Epithelial cell of prostate (primary cell): Measurements from ENCODE around the gene DOCK3.
"Not testable (repeated sequence)": the region's sequence is repeated elsewhere in the genome, so short reads cannot be mapped to it uniquely, and the experiment has no call there.

Experiments used
- DNase-seq: peaks from one replicate; pipeline ENCODE4 v3.0.0-alpha.2; 2011; ENCODE audit warnings: low read depth, low spot score
- H3K27ac ChIP-seq: fragments of 450-650 bp; 2 replicates; pipeline ENCODE4 v1.5.1; 2017; ENCODE audit warnings: mild to moderate bottlenecking

DOCK3 gene

DNA sequence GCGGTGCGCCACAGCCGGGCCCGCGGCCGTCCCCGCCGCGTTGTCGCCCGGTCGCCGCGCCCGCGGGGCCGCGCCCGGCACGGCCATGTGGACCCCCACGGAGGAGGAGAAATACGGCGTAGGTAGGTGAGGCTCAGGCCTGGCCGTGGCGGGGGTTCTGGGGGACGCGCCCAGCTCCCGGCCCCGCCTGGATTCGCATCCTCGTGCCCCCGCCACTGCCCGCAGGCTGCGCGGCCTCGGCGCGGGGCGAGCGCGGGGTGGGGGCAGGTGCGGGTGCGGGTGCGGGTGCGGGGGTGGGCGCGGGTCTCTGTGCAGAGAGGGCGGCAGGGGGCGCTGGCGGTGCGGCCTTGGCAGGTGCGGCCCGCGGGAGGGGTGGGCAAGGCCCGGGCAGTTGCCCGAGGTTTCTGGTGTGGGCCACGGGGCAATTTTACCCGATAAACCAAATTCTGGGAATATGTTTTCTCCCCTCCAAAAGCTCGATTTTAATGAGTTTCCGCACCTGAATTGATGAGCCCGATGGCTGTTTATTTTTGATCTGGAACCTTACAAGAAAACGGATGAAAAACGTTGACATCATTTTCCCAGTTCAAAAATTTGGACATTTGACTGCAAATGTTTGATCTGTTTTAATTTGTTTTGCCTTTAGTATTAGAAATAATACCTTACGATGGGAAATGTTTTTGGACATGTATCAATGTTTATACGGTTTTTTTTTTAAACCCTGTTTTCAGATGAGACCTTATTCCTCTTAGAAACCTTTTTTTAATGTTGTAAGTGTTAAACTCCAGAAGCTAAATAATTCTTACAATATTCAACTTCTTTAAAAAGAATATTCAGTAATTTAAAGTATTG, 678 bp downstream of the DOCK3 start:
- no peak overlapping the region for H3K27ac ChIP-seq
- no peak for DNase-seq

DNA sequence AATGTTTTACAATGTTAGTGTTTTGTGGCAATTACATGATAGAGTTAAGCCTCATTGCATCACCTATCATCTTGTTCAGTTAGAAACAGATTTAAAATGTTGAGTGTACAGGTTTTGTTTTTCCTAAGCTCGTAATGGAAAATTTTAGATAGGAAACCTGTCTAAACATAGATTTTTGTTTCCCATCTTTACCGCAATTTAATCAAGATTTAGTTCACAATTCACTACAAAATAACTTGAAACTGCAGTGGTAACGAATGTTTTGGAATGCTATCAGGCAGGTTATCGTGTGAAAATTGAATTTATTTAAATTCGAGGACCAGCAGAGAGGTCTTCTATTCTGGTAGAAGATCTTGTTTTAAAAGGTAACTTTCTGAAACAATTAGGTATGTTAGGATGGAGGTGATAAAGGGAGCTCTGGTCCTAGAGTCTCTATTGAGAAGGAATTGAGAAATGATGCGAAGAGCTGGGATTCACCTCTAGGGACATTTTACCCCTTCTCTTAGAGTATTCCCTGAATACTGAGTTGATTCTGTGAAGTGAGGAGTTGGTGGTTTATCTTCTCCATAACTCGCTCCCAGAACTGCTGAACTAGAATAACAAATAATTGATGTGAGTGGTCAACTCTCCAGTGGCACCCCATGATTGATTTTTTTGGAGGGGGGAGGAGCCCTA, 1.4 kb downstream of the DOCK3 start:
- no peak for DNase-seq
- H3K27ac ChIP-seq, result no peak overlapping the region

DNA sequence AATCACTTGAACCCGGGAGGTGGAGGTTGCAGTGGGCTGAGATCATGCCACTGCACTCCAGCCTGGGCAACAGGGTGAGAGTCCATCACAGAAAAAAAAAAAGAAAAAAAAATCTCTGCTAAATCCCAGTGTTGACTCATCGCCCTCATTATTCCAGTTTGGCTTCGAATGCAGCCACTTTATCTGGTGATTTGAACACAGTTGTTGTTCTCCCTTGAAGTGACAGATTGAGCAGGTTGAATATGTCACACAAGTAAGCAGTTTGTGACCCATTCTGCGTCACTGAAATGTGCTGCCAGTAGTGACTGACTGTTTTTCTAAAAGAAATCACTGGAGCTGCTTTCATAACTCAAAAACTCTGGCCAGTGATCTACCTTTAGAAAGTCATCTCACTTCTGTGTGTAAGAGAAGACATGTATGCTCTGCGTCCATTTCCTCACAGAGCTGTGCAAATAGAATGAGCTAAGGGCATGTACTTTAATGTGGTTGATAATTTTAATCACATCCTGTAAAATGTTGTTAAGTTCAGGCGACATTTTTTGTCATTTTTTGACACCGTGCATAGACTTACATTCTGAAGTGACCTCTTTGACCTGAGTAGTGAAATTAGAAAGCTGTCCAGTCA, 12.5 kb downstream of the DOCK3 start:
- no peak for DNase-seq
- no peak overlapping the region for H3K27ac ChIP-seq

DNA sequence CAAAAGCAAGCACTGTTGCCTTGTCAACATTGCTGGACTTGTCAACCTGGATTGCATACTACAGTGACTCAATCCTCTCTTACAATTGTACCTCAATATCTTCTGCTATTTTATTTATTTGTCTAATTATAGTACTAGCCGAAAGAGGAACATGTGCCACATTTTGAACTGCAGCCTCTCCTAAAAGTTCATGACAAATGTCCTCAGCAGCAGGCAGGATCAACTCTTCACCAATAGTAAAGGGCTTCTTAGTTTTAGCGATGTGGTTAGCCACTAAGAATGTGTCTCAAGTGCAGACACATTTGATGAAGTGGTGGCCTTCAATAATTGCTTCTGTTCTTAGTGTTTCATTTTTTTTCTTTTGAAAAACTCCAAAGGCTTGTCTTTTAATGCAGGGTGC, 13.2 kb downstream of the DOCK3 start:
- H3K27ac ChIP-seq, result no peak overlapping the region

DNA sequence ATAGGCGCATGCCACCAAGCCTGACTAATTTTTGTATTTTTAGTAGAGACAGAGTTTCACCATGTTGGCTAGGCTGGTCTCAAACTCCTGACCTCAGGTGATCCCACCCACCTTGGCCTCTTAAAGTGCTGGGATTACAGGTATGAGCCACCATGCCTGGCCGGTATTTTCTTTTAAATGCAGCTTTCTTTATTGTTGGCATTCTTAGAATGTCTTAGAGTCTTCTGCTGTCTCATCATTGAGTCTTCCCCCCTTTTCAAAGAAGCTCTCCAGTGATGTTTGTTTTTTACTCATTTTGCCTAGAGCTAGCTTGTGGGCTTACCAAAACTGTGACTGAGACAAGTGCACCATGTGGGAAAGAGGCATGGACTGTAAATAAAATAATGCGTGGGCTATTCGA, 13.9 kb downstream of the DOCK3 start:
- not testable (repeated sequence) for H3K27ac ChIP-seq

More for the DNA sequence above, 13.2 kb downstream of the DOCK3 start:
- DNase-seq, result no peak

DNA sequence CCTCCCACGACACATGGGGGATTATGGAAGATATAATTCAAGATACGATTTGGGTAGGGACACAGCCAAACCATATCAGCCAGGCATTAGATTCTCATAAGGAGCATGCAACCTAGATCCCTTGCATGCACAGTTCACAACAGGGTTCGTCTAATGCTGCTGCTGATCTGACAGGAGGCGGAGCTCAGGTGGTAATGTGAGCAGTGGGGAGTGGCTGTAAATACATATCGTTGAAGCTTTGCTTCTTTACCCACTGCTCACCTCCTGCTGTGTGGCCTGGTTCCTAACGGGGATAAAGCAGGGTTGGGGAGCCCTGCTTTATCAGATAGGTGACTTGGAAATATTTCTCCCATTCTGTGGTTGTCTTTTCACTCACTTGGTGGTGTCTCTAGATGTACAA, 14.8 kb downstream of the DOCK3 start:
- H3K27ac ChIP-seq, result no peak overlapping the region
- no peak for DNase-seq

More for the DNA sequence above, 13.9 kb downstream of the DOCK3 start:
- DNase-seq, result not testable (repeated sequence)

DNA sequence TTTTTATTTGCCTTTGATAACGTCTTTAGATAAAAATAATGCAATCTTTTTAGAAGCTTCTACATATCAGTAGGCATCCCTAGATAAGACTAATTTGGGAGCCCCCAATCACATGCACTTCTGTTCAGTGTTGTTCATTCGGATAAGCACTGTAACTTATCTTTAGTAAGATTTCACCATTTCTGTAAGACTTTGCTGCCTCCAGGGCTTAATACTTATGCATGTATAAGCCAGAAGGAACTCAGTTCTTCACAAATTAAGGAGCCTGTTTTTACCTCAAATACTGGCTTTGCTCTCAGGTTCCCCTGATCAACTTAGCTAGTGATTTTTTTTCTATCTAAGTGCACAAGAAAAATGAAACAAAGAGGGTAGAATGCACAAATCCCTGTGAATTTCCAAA, 20.3 kb downstream of the DOCK3 start:
- no peak for DNase-seq
- no peak overlapping the region for H3K27ac ChIP-seq

DNA sequence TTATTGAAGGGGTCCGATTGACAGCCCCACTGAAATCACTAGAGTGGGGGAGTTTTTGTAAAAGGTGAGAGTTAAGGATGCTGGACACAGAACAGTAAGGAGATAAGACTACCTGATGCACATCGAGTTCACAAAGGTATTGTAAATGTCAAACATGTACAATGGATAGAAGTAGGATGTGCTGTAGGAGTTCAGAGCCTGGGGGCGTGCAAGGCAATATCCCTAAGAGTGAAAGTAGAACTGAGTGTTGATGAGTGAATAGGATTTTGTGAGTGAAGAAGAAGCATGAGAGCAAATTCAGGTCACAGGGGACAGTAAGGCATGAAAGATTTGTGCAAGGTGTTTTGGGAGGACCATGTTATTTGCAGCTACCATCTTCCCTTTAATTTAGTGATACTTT, 21.5 kb downstream of the DOCK3 start:
- DNase-seq, result no peak
- no peak overlapping the region for H3K27ac ChIP-seq

DNA sequence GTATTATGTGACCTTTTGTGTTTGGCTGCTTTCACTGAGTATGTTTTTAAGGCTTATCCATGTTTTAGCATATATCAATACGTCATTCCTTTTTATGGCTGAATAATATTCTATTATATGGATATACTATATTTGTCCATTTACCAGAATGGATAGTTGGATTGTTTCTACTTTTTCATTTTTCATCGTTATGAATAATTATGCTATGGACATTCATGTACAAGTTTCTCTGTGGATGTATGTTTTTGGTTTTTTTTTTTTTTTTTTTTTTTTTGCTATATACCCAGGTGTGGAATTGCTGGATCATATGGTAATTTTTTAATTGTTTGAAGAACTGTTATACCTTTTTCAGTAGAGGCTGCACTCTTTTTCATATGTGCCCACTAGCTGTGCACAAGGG, 23.5 kb downstream of the DOCK3 start:
- no peak overlapping the region for H3K27ac ChIP-seq
- DNase-seq, result no peak

DNA sequence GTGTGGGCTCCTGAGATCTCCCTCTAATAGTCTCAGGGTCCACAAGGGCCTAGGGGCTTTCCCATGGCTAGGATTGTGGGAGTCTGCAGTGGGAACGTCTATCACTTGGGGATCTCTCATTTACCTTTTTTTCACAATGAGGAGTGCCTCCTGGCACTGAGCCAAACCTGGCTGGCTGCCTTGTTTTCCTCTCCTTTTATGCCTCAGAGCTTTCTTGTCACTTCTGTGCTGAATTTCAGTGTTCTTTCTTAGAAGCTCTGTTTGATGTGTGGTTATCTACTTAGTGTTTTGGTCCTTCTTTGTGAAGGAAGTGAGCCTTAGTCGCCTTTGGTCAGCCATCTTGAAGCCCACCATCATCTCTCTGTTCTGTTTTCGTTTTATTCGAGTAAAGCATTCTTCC, 33.9 kb downstream of the DOCK3 start:
- DNase-seq, result no peak

DNA sequence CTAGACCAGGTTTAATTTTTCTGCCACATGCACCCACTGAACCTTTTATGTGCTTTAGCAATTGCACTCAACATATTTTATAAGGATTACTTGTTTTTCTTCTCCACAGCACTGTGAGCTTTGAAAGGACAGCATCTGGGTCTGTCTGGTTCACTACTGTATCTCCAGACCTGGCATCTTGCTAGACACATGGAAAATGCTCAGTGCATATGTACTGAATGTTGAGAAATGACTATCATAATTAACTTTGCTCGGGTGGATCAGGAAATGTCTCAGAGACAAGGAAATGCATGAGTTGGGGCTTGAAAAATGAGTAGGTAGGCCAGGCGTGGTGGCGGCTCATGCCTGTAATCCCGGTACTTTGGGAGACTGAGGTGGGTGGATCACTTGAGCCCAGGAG, 40.2 kb downstream of the DOCK3 start:
- H3K27ac ChIP-seq, result no peak overlapping the region
- no peak for DNase-seq

More for the DNA sequence above, 33.9 kb downstream of the DOCK3 start:
- no peak overlapping the region for H3K27ac ChIP-seq

DNA sequence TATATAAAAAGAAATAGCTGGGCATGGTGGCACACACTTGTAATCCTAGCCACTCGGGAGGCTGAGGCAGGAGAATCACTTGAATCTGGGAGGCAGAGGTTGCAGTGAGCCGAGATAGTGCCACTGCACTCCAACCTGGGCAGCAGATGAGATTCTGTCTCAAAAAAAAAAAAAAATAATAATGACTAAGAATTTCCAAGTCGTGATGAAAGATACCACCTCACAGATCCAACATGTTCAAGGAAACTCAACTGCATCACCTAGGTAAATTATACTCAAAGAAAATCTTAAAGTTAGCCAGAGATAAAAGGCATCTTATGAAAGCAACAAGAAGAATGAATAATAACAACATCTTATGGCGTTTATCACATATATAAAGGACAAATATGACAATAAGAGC, 50.1 kb downstream of the DOCK3 start:
- H3K27ac ChIP-seq, result no peak overlapping the region
- DNase-seq, result no peak

DNA sequence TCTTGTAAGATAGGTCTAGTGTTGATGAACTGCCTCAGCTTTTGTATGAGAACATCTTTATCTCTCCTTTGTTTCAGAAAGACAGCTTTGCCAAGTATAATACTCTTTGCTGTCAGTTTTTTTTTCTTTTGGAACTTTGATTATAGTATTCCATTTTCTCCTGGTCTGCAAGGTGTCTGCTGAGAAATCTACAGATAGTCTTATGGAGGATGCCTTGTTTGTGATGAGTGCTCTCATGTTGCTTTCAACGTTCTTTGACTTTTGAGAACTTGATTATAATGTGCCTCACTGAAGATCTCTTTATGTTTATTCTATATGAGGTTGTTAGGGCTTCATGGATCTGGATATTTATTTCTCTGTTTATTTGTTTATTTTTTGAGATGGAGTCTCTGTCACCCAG, 60.3 kb downstream of the DOCK3 start:
- H3K27ac ChIP-seq, result no peak overlapping the region
- no peak for DNase-seq

DNA sequence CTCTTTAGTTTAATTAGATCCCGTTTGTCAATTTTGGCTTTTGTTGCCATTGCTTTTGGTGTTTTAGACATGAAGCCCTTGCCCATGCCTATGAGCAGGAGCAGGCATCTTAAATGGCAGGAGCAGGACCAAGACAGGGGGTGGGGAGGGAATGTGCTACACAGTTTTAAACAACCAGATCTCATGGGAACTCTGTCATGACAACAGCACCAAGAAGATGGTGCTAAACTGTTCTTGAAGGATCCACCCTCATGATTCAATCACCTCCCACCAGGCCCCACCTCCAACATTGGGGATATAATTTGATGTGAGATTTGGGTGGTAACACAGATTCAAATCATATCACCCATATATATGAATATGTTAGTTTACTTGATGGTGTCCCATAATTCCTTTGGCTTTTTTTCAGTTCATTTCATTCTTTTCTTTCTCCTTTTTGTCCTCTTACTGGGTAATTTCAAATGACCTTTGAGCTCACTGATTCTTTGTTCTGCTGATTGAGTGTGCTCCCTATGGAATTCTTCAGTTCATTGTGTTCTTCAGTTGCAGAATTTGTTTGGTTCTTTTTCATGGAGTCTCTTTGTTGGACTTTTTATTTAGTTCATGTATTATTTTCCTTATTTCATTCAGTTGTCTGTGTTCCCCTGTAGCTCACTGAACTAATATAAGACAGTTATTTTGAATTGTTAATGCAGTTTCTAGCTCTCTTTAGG, 62.6 kb downstream of the DOCK3 start:
- H3K27ac ChIP-seq, result no peak overlapping the region
- no peak for DNase-seq

DNA sequence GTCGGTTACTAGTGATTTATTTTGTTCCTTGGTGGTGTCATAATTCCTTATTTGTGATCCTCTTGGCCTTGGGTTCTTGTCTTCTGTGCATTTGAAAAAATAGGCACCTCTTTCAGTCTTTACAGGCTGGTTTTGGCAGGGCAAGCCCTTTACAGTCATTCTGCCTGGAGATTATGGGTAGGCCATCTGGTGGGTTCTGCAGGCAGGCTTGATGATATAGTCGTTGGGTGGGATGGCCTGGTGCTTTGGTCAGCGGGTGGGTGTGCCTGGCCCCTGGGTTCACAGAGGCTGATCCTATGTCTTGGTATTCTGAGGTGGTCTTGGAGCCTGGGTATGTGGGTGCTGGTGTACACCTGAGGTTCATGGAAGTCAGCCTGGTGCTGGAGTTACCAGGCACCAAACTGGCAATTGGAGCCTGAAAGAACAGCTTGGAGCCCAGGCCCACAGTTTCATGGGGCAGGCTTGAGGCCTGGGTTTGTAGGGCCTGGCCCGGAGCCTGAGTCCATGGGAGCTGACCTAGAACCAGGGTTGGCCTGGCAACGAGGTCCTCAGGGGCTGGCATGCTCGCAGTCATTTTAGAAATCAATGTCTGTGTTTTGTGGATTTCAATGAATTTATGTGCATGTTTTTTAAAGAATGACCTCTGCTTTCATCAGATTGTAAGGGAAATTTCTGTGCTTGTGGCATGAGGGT, 63.3 kb downstream of the DOCK3 start:
- no peak overlapping the region for H3K27ac ChIP-seq
- no peak for DNase-seq

DNA sequence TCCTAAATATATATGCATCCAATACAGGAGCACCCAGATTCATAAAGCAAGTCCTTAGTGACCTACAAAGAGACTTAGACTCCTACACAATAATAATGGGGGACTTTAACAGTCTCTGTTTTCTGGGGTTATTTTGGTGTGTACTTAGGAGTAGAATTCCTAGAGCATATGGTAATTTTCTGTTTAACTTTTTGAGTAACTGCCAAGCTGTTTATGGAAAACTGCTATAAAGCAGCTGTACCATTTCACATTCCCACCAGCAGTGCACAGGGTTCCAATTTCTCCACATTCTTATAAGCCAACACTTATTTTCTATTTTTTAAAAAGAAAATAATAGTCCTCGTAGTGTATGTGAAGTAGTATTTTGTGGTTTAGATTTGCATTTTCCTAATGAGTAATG, 68.9 kb downstream of the DOCK3 start:
- DNase-seq, result no peak
- no peak overlapping the region for H3K27ac ChIP-seq

DNA sequence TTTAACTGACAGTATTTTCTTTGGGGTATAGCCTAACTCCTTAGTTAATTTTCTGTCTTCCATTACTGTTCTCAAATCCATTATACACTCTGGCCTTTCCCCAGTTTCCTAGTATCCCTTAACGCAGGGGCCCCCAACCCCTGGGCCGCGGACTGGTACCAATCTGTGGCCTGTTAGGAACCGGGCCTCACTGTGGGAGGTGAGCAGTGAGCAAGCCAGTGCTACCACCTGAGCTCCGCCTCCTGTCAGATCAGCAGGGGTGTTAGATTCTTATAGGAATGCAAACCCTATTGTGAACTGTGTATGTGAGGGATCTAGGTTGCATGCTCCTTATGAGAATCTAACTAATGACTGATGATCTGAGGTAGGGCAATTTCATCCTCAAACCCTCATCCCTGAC, 75.1 kb downstream of the DOCK3 start:
- no peak for DNase-seq
- no peak overlapping the region for H3K27ac ChIP-seq

DNA sequence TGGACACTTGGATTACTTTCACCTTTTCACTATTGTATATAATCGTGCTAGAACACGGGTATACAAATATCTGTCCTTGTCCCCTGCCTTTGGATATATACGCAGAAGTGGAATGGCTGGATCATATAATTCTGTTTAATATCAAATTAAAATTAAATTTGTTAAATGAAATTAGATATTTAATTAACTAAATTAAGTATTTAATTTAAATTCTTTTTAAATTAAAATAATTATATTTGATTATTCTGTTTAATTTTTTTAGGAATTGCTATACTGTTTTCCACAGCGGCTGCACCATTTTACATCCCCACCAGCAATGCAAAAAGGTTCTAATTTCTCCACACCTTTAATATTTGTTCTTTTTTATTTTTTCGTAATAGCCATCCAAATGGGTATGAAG, 84.3 kb downstream of the DOCK3 start:
- no peak for DNase-seq
- no peak overlapping the region for H3K27ac ChIP-seq

DNA sequence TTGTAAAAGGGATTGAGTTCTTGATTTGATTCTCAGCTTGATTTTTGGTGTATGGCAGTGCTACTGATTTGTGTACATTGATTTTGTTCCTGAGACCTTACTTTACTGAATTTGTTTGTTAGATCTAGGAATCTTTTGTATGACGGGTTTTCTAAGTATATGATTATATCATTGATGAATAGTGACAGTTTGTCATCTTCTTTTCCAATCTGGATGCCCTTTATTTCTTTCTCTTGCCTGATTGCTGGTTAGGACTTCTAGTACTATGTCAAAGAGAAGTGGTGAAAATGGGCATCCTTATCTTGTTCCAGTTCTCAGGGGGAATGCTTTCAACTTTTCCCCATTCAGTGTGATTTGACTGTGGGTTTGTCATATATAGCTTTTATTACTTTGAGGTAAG, 103.0 kb downstream of the DOCK3 start:
- DNase-seq, result no peak

DNA sequence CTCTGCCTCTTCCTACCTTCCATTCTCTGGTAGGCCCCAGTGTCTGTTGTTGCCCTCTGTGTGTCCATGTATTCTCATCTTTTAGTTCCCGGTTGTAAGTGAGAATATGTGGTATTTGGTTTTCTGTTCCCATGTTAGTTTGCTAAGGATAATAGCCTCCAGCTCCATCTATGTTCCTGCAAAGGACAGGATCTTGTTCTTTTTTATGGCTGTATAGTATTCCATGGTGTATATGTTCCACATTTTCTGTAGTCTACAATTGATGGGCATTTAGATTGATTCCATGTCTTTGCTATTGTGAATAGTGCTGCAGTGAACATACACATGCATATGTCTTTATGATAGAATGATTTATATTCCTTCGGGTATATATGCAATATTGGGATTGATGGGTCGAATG, 107.0 kb downstream of the DOCK3 start:
- not testable (repeated sequence) for H3K27ac ChIP-seq, DNase-seq

More for the DNA sequence above, 103.0 kb downstream of the DOCK3 start:
- no peak overlapping the region for H3K27ac ChIP-seq
